Ovary (tissue), 3 donors: ENCODE measurements around the gene ODAD4.
A peak's percentile ranks its signal among the peaks of the same experiment; 100 is the strongest.

ENCODE experiments used
- CTCF ChIP-seq, 3 donors: fragments of 450-650 bp in 2 of 3; fragments of 200-600 bp in 1 of 3; IDR thresholded peaks; one replicate each; pipeline versions ENCODE4 v1.5.1 to v1.8.0; 2016 to 2022; ENCODE audit warnings: antibody characterized with exemption in 3 of 3, mild to moderate bottlenecking in 1 of 3
- POLR2A ChIP-seq: fragments of 450-650 bp; IDR thresholded peaks from one replicate; pipeline ENCODE4 v1.6.1; 2017; ENCODE audit warnings: antibody characterized with exemption, mild to moderate bottlenecking, moderate library complexity
- donor health status: DM: no; HTN: no; CAD: no.

GRCh38 chr17:41966463-41967140 is 36.2 kb downstream of the ODAD4 start, which contains the start of gene CNP:
- TF ChIP-seq CTCF (IDR thresholded peaks at IDR 0.05) (peak in 1 of 3 donors; percentile 29), POLR2A (peak; percentile 40)
